Measurements from ENCODE around the gene OR6C76. TPM values are rescaled to one million over a fixed set of nuclear protein-coding genes. Genes with fewer than 3 reads are reported as not detected.
"Not testable (repeated sequence)": the region's sequence is repeated elsewhere in the genome, so short reads cannot be mapped to it uniquely, and the experiment has no call there.

OR6C76 gene
- total RNA-seq, 1 experiment from 2014 or later: not detected

- H3K9ac ChIP-seq (ENCODE audit: low read length): no peak overlapping the region
- H3K36me3 ChIP-seq (ENCODE audit: low read depth, low read length): no peaks in the 10 kb centered on the region
- no peak overlapping the region for H3K4me2 ChIP-seq (ENCODE audit: low read length)
- POLR2A ChIA-PET (ENCODE audit: unreplicated experiment): no interaction called here
- no peak overlapping the region for H2AFZ ChIP-seq (ENCODE audit: low read length)
- peaks cover 26% of the 10 kb centered on the region for H3K27me3 ChIP-seq (ENCODE audit: low read length)
- ATAC-seq: no peak
- H3K27ac ChIP-seq (ENCODE audit: low read length): no peak overlapping the region
- no peaks in the 10 kb centered on the region for H3F3A ChIP-seq (ENCODE audit: low read length, unreplicated experiment)
- no peak for DNase-seq
- no TSS peak for BruUV-seq (replicated peaks)
- H3K4me1 ChIP-seq (ENCODE audit: insufficient read depth, low read length): no peaks in the 10 kb centered on the region
- H3K4me3 ChIP-seq (ENCODE audit: low read length): no peak overlapping the region
- no peaks in the 10 kb centered on the region for H3K9me2 ChIP-seq (replicated peaks; ENCODE audit: low read length)
- CTCF ChIA-PET: no interaction called here
- H3K9me3 ChIP-seq (ENCODE audit: low read length): no peaks in the 10 kb centered on the region
- TF ChIP-seq CTCF (conservative IDR thresholded peaks at IDR 0.05; ENCODE audit: low read depth, low read length) (no peak), EZH2 (IDR thresholded peaks at IDR 0.05; ENCODE audit: low read length, unreplicated experiment) (no peak), EZH2phosphoT487 (IDR thresholded peaks at IDR 0.05; ENCODE audit: borderline replicate concordance, low read length) (no peak)
- no peaks in the 10 kb centered on the region for H3K79me2 ChIP-seq (ENCODE audit: low read length)
- intact Hi-C loops (cut with micrococcal nuclease): no loop called here
- no peaks in the 10 kb centered on the region for H4K20me1 ChIP-seq (ENCODE audit: low read length)
Observed at GRCh38 chr12:55416961-55417360, 9.1 kb upstream of the OR6C76 start.

GRCh38 chr12:55420307-55420962 lies 5.6 kb upstream of the OR6C76 start:
- intact Hi-C loops (cut with micrococcal nuclease): no loop called here
- ChIA-PET POLR2A (ENCODE audit: unreplicated experiment) (no interaction called here), CTCF (no interaction called here)
- no peak for TF ChIP-seq CTCF (conservative IDR thresholded peaks at IDR 0.05; ENCODE audit: low read depth, low read length)
- TF ChIP-seq EZH2 (IDR thresholded peaks at IDR 0.05; ENCODE audit: low read length, unreplicated experiment): no peak
- TF ChIP-seq EZH2phosphoT487 (IDR thresholded peaks at IDR 0.05; ENCODE audit: borderline replicate concordance, low read length): no peak
- no peak for ATAC-seq
- H3K27ac ChIP-seq (ENCODE audit: low read length): no peak overlapping the region
- DNase-seq: no peak
- no peak overlapping the region for H3K4me2 ChIP-seq (ENCODE audit: low read length)
- no peaks in the 10 kb centered on the region for H3K36me3 ChIP-seq (ENCODE audit: low read depth, low read length)
- no peaks in the 10 kb centered on the region for H3K9me3 ChIP-seq (ENCODE audit: low read length)
- H2AFZ ChIP-seq (ENCODE audit: low read length): no peak overlapping the region
- BruUV-seq (replicated peaks): no TSS peak
- H3K4me1 ChIP-seq (ENCODE audit: insufficient read depth, low read length): no peaks in the 10 kb centered on the region
- no peaks in the 10 kb centered on the region for H4K20me1 ChIP-seq (ENCODE audit: low read length)
- H3F3A ChIP-seq (ENCODE audit: low read length, unreplicated experiment): no peaks in the 10 kb centered on the region
- peaks cover 22% of the 10 kb centered on the region for H3K27me3 ChIP-seq (ENCODE audit: low read length)
- no peaks in the 10 kb centered on the region for H3K9me2 ChIP-seq (replicated peaks; ENCODE audit: low read length)
- H3K79me2 ChIP-seq (ENCODE audit: low read length): no peaks in the 10 kb centered on the region
- no peak overlapping the region for H3K9ac ChIP-seq (ENCODE audit: low read length)
- H3K4me3 ChIP-seq (ENCODE audit: low read length): no peak overlapping the region

- ATAC-seq (no peak), DNase-seq (no peak)
- POLR2A ChIA-PET (ENCODE audit: unreplicated experiment): no interaction called here
- no TSS peak for BruUV-seq (replicated peaks)
- no peak overlapping the region for H3K27ac ChIP-seq (ENCODE audit: low read length)
- no peaks in the 10 kb centered on the region for H3K27me3 ChIP-seq (ENCODE audit: low read length)
- no peaks in the 10 kb centered on the region for H3K79me2 ChIP-seq (ENCODE audit: low read length)
- H3K4me2 ChIP-seq (ENCODE audit: low read length): no peak overlapping the region
- H3K36me3 ChIP-seq (ENCODE audit: low read depth, low read length): no peaks in the 10 kb centered on the region
- H3F3A ChIP-seq (ENCODE audit: low read length, unreplicated experiment): no peaks in the 10 kb centered on the region
- intact Hi-C loops (cut with micrococcal nuclease): no loop called here
- no peak overlapping the region for H3K4me3 ChIP-seq (ENCODE audit: low read length)
- no peaks in the 10 kb centered on the region for H4K20me1 ChIP-seq (ENCODE audit: low read length)
- H3K9ac ChIP-seq (ENCODE audit: low read length): no peak overlapping the region
- no peak for TF ChIP-seq EZH2 (IDR thresholded peaks at IDR 0.05; ENCODE audit: low read length, unreplicated experiment)
- no peak for TF ChIP-seq EZH2phosphoT487 (IDR thresholded peaks at IDR 0.05; ENCODE audit: borderline replicate concordance, low read length)
- TF ChIP-seq CTCF (conservative IDR thresholded peaks at IDR 0.05; ENCODE audit: low read depth, low read length): no peak
- no peaks in the 10 kb centered on the region for H3K9me3 ChIP-seq (ENCODE audit: low read length)
- CTCF ChIA-PET: no interaction called here
- H3K9me2 ChIP-seq (replicated peaks; ENCODE audit: low read length): no peaks in the 10 kb centered on the region
- no peak overlapping the region for H2AFZ ChIP-seq (ENCODE audit: low read length)
- no peaks in the 10 kb centered on the region for H3K4me1 ChIP-seq (ENCODE audit: insufficient read depth, low read length)
Observed at GRCh38 chr12:55428331-55429243, 2.5 kb downstream of the OR6C76 start.

GRCh38 chr12:55441233-55441632 lies 15.2 kb downstream of the OR6C76 start:
- H3K27ac ChIP-seq (ENCODE audit: low read length); DNase-seq; intact Hi-C loops (cut with micrococcal nuclease); POLR2A ChIA-PET (ENCODE audit: unreplicated experiment); H3K9ac ChIP-seq (ENCODE audit: low read length); H3F3A ChIP-seq (ENCODE audit: low read length, unreplicated experiment); H3K9me2 ChIP-seq (replicated peaks; ENCODE audit: low read length); H4K20me1 ChIP-seq (ENCODE audit: low read length); H2AFZ ChIP-seq (ENCODE audit: low read length); H3K4me2 ChIP-seq (ENCODE audit: low read length); CTCF ChIA-PET; H3K36me3 ChIP-seq (ENCODE audit: low read depth, low read length); ATAC-seq; H3K79me2 ChIP-seq (ENCODE audit: low read length); H3K9me3 ChIP-seq (ENCODE audit: low read length); BruUV-seq (replicated peaks); H3K4me3 ChIP-seq (ENCODE audit: low read length); H3K4me1 ChIP-seq (ENCODE audit: insufficient read depth, low read length): not testable (repeated sequence)
- H3K27me3 ChIP-seq (ENCODE audit: low read length): peaks cover 18% of the 10 kb centered on the region; the same call in 1 of the 2 replicates
